HG03060 (cell line): ENCODE measurements around the gene NOVA2.

ENCODE experiments used
- ATAC-seq: cut with Tn5 transposase; IDR thresholded peaks from one replicate; pipeline ENCODE4 v1.9.1; 2021; ENCODE audit warnings: low read depth, moderate number of reproducible peaks; ENCODE audit not compliant: unreplicated experiment

Gene NOVA2

DNA sequence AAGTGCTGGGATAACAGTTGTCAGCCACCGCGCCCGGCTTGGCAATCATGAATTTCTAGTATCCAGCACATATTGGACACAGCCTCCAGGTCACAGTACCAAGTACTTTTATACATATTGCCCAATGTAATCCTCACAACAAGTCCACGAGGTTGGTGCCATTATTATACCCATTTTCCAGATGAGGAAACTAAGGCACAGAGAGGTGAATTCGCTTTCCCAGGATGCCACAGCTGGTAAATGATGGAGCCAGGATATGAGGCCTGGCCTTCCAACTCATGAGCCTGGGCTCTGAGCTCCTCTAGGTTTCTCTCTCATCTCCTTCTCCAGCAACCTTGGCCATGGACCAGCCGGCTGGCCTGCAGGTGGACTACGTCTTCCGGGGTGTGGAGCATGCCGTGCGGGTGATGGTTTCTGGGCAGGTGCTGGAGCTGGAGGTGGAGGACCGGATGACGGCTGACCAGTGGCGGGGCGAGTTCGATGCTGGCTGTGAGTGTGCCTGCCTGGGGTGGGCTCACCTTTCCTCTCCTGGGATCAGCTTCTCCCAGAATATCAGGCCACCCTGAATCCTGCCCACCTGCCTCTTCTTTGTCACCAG is 29.1 kb upstream of the NOVA2 start:
- ATAC-seq: no peak

DNA sequence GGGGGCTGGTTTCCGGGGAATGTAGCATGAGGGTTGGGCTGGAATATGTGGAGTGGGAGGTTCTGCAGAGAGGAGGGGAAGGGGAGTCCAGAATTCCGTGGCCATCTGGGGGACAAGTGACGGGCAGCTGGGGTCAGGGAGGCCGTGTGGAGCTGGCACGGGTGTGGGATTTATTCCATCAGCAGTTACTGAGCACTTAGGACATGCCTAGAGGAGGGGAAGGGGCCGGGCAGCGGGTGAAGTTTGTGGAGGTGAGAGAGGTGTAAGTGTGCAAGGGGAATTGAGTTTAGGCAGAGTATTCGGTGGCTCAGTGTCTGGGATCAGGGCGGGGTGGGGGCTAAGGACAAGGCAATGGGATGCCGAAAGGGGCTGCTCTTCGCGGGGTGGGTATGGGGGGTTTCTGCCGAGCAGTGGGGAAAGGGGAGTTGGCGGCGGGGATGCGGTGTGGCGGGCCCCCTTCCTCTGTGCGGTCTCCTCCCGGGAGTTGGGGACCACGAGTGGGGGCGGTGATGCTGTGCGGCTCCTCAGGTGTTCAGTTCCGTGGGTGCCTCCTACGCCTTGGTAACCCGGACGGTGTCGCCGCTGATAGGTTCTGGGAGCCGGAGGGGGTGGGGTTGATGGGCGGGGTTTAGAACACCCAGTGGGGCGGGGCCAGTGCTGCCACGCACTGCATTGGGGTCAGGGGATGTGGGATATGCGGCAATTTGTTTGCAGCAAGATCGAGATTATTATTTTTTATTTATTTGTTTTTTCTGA is 27.0 kb upstream of the NOVA2 start:
- ATAC-seq: no peak

- ATAC-seq: no peak
Observed at GRCh38 chr19:45999653-46000121, 26.0 kb upstream of the NOVA2 start.

DNA sequence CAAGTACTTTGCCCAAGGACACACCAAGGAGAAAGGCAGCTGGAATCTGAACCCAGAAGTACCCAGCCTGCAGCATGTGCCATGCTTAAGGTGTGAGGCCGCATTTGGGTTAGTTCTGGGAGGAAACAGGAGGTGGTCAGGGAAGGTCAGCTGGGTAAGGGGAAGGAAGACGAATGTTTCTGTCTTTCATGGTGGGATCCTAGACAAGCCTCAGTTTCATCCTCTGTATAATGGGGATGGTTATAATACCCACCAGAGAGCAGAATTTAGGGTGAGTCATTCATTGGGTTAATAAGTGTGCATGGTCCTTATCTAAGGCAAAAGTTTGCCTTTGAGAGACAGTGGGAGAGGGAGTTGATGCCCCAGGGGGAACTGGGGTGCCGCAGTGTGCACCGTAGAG is 25.2 kb upstream of the NOVA2 start:
- ATAC-seq: no peak

DNA sequence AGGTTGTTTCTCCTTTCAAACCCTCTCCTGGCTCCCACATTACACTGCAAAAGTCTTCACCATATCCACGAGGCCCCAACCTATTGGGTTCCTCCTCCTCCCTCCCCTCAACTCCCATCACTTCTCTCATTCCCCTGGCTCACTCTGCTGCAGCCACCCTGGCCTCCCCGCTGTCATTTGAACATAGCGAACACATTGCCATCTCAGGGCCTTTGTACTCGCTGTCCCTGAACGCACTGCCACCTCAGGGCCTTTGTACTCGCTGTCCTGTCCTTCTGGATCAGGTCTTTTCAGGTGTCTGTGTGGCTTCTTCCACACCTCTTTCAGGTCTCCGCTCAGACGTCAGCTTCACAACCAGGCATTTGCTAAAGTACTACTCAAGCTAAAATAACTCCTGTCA is 23.3 kb upstream of the NOVA2 start:
- ATAC-seq: no peak

- no peak for ATAC-seq
Observed at GRCh38 chr19:45995715-45996385, 22.2 kb upstream of the NOVA2 start.

- peak; percentile 96 for ATAC-seq
Observed at GRCh38 chr19:45994998-45995714, 21.5 kb upstream of the NOVA2 start, which contains the start of gene CCDC61. CCDC61 (plus strand) TSS chr19:45995467; CDS start chr19:46003019, 7,552 bp downstream.

DNA sequence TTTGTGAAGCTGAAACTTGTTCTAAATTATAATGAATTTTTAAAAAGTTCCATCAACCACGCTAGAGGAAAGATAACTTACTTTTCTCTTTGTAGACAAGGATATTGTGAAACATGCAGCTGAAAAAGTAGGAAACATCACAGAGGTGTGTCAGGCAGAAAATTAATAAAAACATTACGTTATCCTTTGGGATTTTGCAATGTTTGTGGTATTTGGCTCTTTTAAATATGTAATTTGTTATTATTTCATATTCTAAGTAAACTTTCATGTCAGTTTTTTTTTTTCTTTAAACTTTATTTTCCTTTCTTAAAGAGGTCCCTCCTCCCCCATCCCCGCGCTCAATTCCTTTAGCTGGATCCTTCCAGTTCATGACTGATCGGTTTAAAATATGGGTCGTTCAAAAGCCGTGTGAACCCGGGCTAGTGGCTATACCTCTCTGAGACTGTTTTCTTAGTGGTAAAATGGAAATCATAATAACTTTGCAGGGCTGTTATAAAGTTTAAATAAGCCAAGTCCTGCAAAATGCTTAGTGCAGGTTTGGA is 20.9 kb upstream of the NOVA2 start:
- ATAC-seq: no peak

GRCh38 chr19:45990113-45990728 is 16.6 kb upstream of the NOVA2 start:
- no peak for ATAC-seq

DNA sequence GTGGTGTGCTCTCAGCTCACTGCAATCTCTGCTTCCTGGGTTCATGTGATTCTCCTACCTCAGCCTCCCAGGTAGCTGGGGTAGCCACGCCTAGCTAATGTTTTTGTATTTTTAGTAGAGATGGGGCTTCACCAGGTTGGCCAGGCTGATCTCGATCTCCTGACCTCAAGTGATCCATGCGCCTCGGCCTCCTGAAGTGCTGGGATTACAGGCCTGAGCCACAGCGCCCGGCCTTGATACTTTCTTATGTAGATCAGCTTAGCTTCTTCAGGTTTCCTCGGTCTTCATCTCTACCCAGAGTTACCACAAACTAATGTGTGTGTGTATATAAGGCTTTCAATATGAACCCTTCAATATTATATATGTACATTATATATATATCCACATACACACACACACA is 11.7 kb upstream of the NOVA2 start:
- no peak for ATAC-seq

DNA sequence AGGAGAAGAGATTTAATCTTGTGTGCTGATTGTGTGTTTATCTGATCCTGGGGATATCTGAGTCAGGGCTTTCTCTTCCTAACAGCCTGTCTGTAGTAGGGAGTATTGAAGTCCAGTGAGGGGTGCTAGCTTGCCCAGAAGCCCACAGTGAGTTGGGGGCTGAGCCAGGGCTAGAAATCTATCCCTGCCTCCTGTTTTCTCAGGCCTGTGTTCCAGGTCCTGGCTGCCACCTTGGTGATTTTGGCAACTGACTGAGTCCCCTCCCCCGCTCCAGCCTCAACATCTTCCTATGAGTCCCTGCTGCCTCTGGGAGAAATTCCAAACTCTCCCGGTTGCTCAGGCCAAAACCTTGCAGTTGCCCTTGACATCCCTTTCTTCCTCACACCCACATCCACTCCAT is 7.7 kb upstream of the NOVA2 start:
- no peak for ATAC-seq

GRCh38 chr19:45978156-45978555 is 4.5 kb upstream of the NOVA2 start:
- no peak for ATAC-seq

- no peak for ATAC-seq
Observed at GRCh38 chr19:45976178-45976577, 2.5 kb upstream of the NOVA2 start.

GRCh38 chr19:45975306-45976070 is 1.8 kb upstream of the NOVA2 start:
- ATAC-seq: no peak

DNA sequence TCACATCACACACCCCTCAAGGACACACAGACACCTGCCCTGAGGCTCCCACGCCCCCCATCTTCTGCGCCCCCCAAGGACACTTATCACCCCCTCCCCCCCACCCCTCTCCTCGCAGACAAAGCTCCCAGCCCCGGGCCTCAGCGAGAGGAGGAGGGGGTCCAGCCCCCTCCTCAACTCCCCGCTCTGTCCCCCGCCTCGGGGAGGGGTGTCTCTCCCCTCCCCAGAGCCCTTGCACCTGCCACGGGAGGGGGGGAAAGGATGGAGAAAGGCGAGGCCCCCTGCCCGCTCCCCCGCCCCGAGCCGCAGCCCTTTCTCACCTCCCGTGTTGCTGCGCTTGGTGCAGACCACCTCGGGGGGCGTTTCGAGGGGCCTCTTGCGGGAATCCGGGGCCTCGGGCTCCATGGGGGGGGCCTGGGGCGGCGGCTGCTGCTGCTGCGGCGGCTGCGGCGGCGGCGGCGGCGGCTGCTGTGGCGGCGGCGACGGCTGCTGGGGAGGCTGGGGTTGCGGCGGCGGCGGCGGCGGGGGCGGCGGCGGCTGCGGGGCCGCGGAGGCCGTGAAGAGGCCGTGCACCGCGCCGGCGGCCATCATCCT is 621 bp downstream of the NOVA2 start:
- no peak for ATAC-seq

- no peak for ATAC-seq
Observed at GRCh38 chr19:45972081-45972946, 1.4 kb downstream of the NOVA2 start.

- ATAC-seq: no peak
Observed at GRCh38 chr19:45971260-45971902, 2.3 kb downstream of the NOVA2 start.

DNA sequence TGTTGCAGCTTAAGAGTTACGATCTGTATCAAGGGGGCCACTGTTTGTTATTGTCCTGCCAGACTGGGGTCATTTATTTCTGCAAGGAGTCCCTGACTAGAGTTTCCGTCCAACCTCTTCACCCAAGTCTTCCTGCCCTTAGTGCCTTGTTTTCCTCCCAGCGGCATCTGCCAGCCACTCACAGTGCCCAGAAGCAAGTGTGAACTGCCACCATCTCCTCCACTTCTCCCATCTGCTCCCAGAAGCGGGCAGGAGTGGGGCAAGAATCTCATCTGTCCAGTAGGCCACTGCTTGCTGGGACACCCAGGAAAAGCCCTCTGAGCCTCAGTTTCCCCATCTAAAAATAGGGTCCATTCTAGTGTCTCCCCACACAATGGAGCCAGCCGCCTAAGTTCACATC is 4.0 kb downstream of the NOVA2 start:
- no peak for ATAC-seq
